ENCODE data around the gene SPANXN2.
"Not testable (repeated sequence)": the region's sequence is repeated elsewhere in the genome, so short reads cannot be mapped to it uniquely, and the experiment has no call there.

Gene SPANXN2

GRCh38 chrX:143720652-143721051, at the start of gene SPANXN2:
Gene SPANXN2 (minus strand): TSS chrX:143720752. CDS start chrX:143720668, 84 bp downstream.
- not testable (repeated sequence) for H3K9ac ChIP-seq (ENCODE audit: insufficient read length, low read depth); H3K36me3 ChIP-seq (ENCODE audit: insufficient read depth, insufficient read length, low read length); H3K9me3 ChIP-seq (ENCODE audit: insufficient read depth, low read length); DNase-seq (ENCODE audit: low read depth, low spot score); H3K4me1 ChIP-seq (ENCODE audit: insufficient read depth, insufficient read length); H3K4me3 ChIP-seq (ENCODE audit: insufficient read length, low read depth); H3K27me3 ChIP-seq (ENCODE audit: insufficient read depth, insufficient read length)

- Histone ChIP-seq H3K27me3 (ENCODE audit: insufficient read depth, insufficient read length) (no peaks in the 10 kb centered on the region), H3K9me3 (ENCODE audit: insufficient read depth, low read length) (no peaks in the 10 kb centered on the region), H3K4me3 (ENCODE audit: insufficient read length, low read depth) (no peak overlapping the region), H3K4me1 (ENCODE audit: insufficient read depth, insufficient read length) (no peaks in the 10 kb centered on the region), H3K9ac (ENCODE audit: insufficient read length, low read depth) (no peak overlapping the region), H3K36me3 (ENCODE audit: insufficient read depth, insufficient read length, low read length) (no peaks in the 10 kb centered on the region)
- no peak for DNase-seq (ENCODE audit: low read depth, low spot score)
- TF ChIP-seq SUZ12 (IDR thresholded peaks at IDR 0.05; ENCODE audit: extremely low read depth, insufficient read depth, insufficient read length) = no peak
- TF ChIP-seq ZNF274 (IDR thresholded peaks at IDR 0.05; ENCODE audit: low read depth, low read length) = no peak
Measured at GRCh38 chrX:143768976-143769375, 48.4 kb upstream of the SPANXN2 start.

- not testable (repeated sequence) for H3K36me3 ChIP-seq (ENCODE audit: insufficient read depth, insufficient read length, low read length); H3K27me3 ChIP-seq (ENCODE audit: insufficient read depth, insufficient read length); H3K9me3 ChIP-seq (ENCODE audit: insufficient read depth, low read length); H3K4me1 ChIP-seq (ENCODE audit: insufficient read depth, insufficient read length); H3K4me3 ChIP-seq (ENCODE audit: insufficient read length, low read depth); H3K9ac ChIP-seq (ENCODE audit: insufficient read length, low read depth); DNase-seq (ENCODE audit: low read depth, low spot score)
Measured at GRCh38 chrX:143767789-143768188, 47.2 kb upstream of the SPANXN2 start.

GRCh38 chrX:143757887-143758286, 37.3 kb upstream of the SPANXN2 start:
- no peaks in the 10 kb centered on the region for H3K36me3 ChIP-seq (ENCODE audit: insufficient read depth, insufficient read length, low read length)
- H3K4me3 ChIP-seq (ENCODE audit: insufficient read length, low read depth) = no peak overlapping the region
- H3K9me3 ChIP-seq (ENCODE audit: insufficient read depth, low read length) = no peaks in the 10 kb centered on the region
- TF ChIP-seq YY1 (IDR thresholded peaks at IDR 0.05; ENCODE audit: insufficient read depth, insufficient read length) = no peak
- TF ChIP-seq ZNF274 (IDR thresholded peaks at IDR 0.05; ENCODE audit: low read depth, low read length) = no peak
- TF ChIP-seq SUZ12 (IDR thresholded peaks at IDR 0.05; ENCODE audit: extremely low read depth, insufficient read depth, insufficient read length) = no peak
- H3K9ac ChIP-seq (ENCODE audit: insufficient read length, low read depth) = no peak overlapping the region
- H3K27me3 ChIP-seq (ENCODE audit: insufficient read depth, insufficient read length) = no peaks in the 10 kb centered on the region
- H3K4me1 ChIP-seq (ENCODE audit: insufficient read depth, insufficient read length) = no peaks in the 10 kb centered on the region
- DNase-seq (ENCODE audit: low read depth, low spot score) = no peak

GRCh38 chrX:143757375-143757774, 36.8 kb upstream of the SPANXN2 start:
- H3K36me3 ChIP-seq (ENCODE audit: insufficient read depth, insufficient read length, low read length) = no peaks in the 10 kb centered on the region
- H3K9me3 ChIP-seq (ENCODE audit: insufficient read depth, low read length) = no peaks in the 10 kb centered on the region
- no peak for DNase-seq (ENCODE audit: low read depth, low spot score)
- TF ChIP-seq SUZ12 (IDR thresholded peaks at IDR 0.05; ENCODE audit: extremely low read depth, insufficient read depth, insufficient read length) = no peak
- TF ChIP-seq ZNF274 (IDR thresholded peaks at IDR 0.05; ENCODE audit: low read depth, low read length) = no peak
- no peak for TF ChIP-seq YY1 (IDR thresholded peaks at IDR 0.05; ENCODE audit: insufficient read depth, insufficient read length)
- H3K4me1 ChIP-seq (ENCODE audit: insufficient read depth, insufficient read length) = no peaks in the 10 kb centered on the region
- H3K4me3 ChIP-seq (ENCODE audit: insufficient read length, low read depth) = no peak overlapping the region
- H3K27me3 ChIP-seq (ENCODE audit: insufficient read depth, insufficient read length) = no peaks in the 10 kb centered on the region
- no peak overlapping the region for H3K9ac ChIP-seq (ENCODE audit: insufficient read length, low read depth)

- no peaks in the 10 kb centered on the region for H3K9me3 ChIP-seq (ENCODE audit: insufficient read depth, low read length)
- H3K4me1 ChIP-seq (ENCODE audit: insufficient read depth, insufficient read length) = no peaks in the 10 kb centered on the region
- TF ChIP-seq YY1 (IDR thresholded peaks at IDR 0.05; ENCODE audit: insufficient read depth, insufficient read length) (no peak), SUZ12 (IDR thresholded peaks at IDR 0.05; ENCODE audit: extremely low read depth, insufficient read depth, insufficient read length) (no peak)
- no peak overlapping the region for H3K9ac ChIP-seq (ENCODE audit: insufficient read length, low read depth)
- no peak for DNase-seq (ENCODE audit: low read depth, low spot score)
- H3K27me3 ChIP-seq (ENCODE audit: insufficient read depth, insufficient read length) = no peaks in the 10 kb centered on the region
- H3K4me3 ChIP-seq (ENCODE audit: insufficient read length, low read depth) = no peak overlapping the region
- H3K36me3 ChIP-seq (ENCODE audit: insufficient read depth, insufficient read length, low read length) = no peaks in the 10 kb centered on the region
Measured at GRCh38 chrX:143754183-143754582, 33.6 kb upstream of the SPANXN2 start.

- H3K27me3 ChIP-seq (ENCODE audit: insufficient read depth, insufficient read length) = no peaks in the 10 kb centered on the region
- no peaks in the 10 kb centered on the region for H3K36me3 ChIP-seq (ENCODE audit: insufficient read depth, insufficient read length, low read length)
- TF ChIP-seq SUZ12 (IDR thresholded peaks at IDR 0.05; ENCODE audit: extremely low read depth, insufficient read depth, insufficient read length) (no peak), ZNF274 (IDR thresholded peaks at IDR 0.05; ENCODE audit: low read depth, low read length) (no peak), YY1 (IDR thresholded peaks at IDR 0.05; ENCODE audit: insufficient read depth, insufficient read length) (no peak)
- no peak for DNase-seq (ENCODE audit: low read depth, low spot score)
- H3K9me3 ChIP-seq (ENCODE audit: insufficient read depth, low read length) = no peaks in the 10 kb centered on the region
- H3K4me3 ChIP-seq (ENCODE audit: insufficient read length, low read depth) = no peak overlapping the region
- no peak overlapping the region for H3K9ac ChIP-seq (ENCODE audit: insufficient read length, low read depth)
- H3K4me1 ChIP-seq (ENCODE audit: insufficient read depth, insufficient read length) = no peaks in the 10 kb centered on the region
Measured at GRCh38 chrX:143733866-143734265, 13.3 kb upstream of the SPANXN2 start.

GRCh38 chrX:143726296-143726695, 5.7 kb upstream of the SPANXN2 start:
- DNase-seq (ENCODE audit: low read depth, low spot score) = no peak
- Histone ChIP-seq H3K27me3 (ENCODE audit: insufficient read depth, insufficient read length) (no peaks in the 10 kb centered on the region), H3K9me3 (ENCODE audit: insufficient read depth, low read length) (no peaks in the 10 kb centered on the region), H3K36me3 (ENCODE audit: insufficient read depth, insufficient read length, low read length) (no peaks in the 10 kb centered on the region), H3K4me3 (ENCODE audit: insufficient read length, low read depth) (no peak overlapping the region), H3K4me1 (ENCODE audit: insufficient read depth, insufficient read length) (no peaks in the 10 kb centered on the region), H3K9ac (ENCODE audit: insufficient read length, low read depth) (no peak overlapping the region)
- TF ChIP-seq ZNF274 (IDR thresholded peaks at IDR 0.05; ENCODE audit: low read depth, low read length) (no peak), SUZ12 (IDR thresholded peaks at IDR 0.05; ENCODE audit: extremely low read depth, insufficient read depth, insufficient read length) (no peak), YY1 (IDR thresholded peaks at IDR 0.05; ENCODE audit: insufficient read depth, insufficient read length) (no peak)

Measured in NT2/D1 (cell line).